ENCODE data around the gene ETV6. TPM values are rescaled to one million over a fixed set of nuclear protein-coding genes. Genes with fewer than 3 reads are reported as not detected.

Gene ETV6
- total RNA-seq, 1 experiment from 2014 or later = 17.2 TPM

DNA sequence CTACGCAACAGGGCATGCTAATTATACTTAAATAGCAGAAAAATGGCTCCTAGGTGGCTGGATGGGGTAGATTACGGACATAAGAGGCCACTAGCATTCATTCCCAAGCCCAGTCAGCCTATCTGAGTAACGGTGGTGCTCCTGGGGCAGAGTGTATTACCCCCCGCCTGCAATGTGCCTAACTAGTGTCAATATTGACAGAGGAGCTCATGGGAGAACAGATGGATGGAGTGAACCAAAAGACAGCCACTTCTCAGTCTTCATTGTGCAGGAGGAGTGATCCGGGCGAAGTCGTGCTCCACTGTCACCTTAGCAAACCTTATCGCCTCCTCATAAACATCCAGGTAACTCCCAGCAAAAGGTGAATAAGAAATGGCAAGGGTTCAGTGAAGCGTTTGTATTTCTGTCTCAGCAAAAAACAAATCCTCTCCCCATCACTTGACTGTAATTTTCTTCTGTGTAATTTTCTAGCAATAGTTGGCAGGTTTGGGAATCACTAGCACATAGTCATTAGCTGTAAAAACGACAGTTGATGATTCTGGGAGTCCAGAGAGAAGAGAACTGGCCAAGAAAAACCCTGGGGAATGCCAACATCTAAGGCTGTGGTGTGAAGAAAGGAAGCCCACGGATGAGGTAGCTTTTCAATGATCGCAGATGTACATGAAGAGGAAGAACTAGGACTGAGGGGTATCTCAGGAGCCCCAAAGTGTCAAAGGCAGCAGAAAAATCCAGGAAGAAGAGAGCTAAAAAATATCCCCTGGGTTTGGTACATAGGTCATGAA, 294.6 kb downstream of the ETV6 start:
- intact Hi-C loops (cut with micrococcal nuclease; ENCODE audit: unreplicated experiment) = no loop called here
- DNase-seq (ENCODE audit: low read depth, low spot score) = no peak
- ChIA-PET CTCF (no interaction called here), POLR2A (no interaction called here)
- Histone ChIP-seq H3K36me3 (ENCODE audit: control insufficient read depth, insufficient read depth, low read length) (no peaks in the 10 kb centered on the region), H3K4me3 (ENCODE audit: low read depth in 2 of 2, low read length in 2 of 2) (no peak overlapping the region), H3K27ac (ENCODE audit: low read length) (no peak overlapping the region), H3K27me3 (ENCODE audit: control insufficient read depth, insufficient read depth, low read length) (no peaks in the 10 kb centered on the region), H3K4me1 (ENCODE audit: control insufficient read depth, insufficient read depth, low read length) (no peaks in the 10 kb centered on the region), H3K9me3 (ENCODE audit: control insufficient read depth, insufficient read depth, low read depth, low read length) (no peaks in the 10 kb centered on the region)
- no TSS peak for BruUV-seq (replicated peaks)
- no peak for TF ChIP-seq POLR2AphosphoS5 (IDR thresholded peaks at IDR 0.05; ENCODE audit: low read depth, low read length)
- in situ Hi-C loops (cut with HindIII; ENCODE audit: low pct_unique_long_range_greater_than_20kb, low sequenced_read_pairs) = no loop called here
- ATAC-seq = no peak

Data from Panc1 (cell line).